Fibroblast of villous mesenchyme (primary cell): Measurements from ENCODE around the gene MAST4. TPM values are rescaled to one million over a fixed set of nuclear protein-coding genes. Genes with fewer than 3 reads are reported as not detected.

Source experiments
- DNase-seq: peaks from one replicate; pipeline ENCODE4 v3.0.0-alpha.2; 2010; ENCODE audit warnings: low read depth
- H3K4me3 ChIP-seq: 2 replicates; pipeline ENCODE4 v1.5.1; 2011; ENCODE audit warnings: low read depth, mild to moderate bottlenecking, low read length
- CTCF ChIP-seq: IDR thresholded peaks from 2 replicates; pipeline ENCODE4 v1.5.1; 2012; ENCODE audit warnings: low read depth, mild to moderate bottlenecking, low read length; ENCODE audit not compliant: insufficient read depth
- total RNA-seq: library from RNA; depleted of rRNA; stranded (reverse); fragments of >200 nt; gene quantifications from 2 replicates; pipeline ENCODE4 v1.2.3, GENCODE V29; 2012

The MAST4 gene
- total RNA-seq, 1 donor = 8.2 TPM

- no peak overlapping the region for H3K4me3 ChIP-seq
- no peak for TF ChIP-seq CTCF
- DNase-seq = no peak
Measured at GRCh38 chr5:67012171-67012570, 416.0 kb downstream of the MAST4 start.

- DNase-seq = no peak
- H3K4me3 ChIP-seq = no peak overlapping the region
- no peak for TF ChIP-seq CTCF
Measured at GRCh38 chr5:67013719-67014118, 417.5 kb downstream of the MAST4 start.

- H3K4me3 ChIP-seq = no peak overlapping the region
- DNase-seq = no peak
- TF ChIP-seq CTCF = no peak
Measured at GRCh38 chr5:67014191-67014590, 418.0 kb downstream of the MAST4 start.

- peak overlapping the region; percentile 32 for H3K4me3 ChIP-seq
- DNase-seq = no peak
- TF ChIP-seq CTCF = no peak
Measured at GRCh38 chr5:67014957-67015400, 418.8 kb downstream of the MAST4 start.

- TF ChIP-seq CTCF = no peak
- peak overlapping the region; percentile 32 for H3K4me3 ChIP-seq
- DNase-seq = peak; percentile 62
Measured at GRCh38 chr5:67015541-67016191, 419.5 kb downstream of the MAST4 start.

- TF ChIP-seq CTCF = no peak
- no peak overlapping the region for H3K4me3 ChIP-seq
- DNase-seq = no peak
Measured at GRCh38 chr5:67019065-67019845, 423.1 kb downstream of the MAST4 start.
